Measurements from ENCODE around the gene LRP11. TPM values are rescaled to one million over a fixed set of nuclear protein-coding genes. Genes with fewer than 3 reads are reported as not detected.
"Not testable (repeated sequence)": the region's sequence is repeated elsewhere in the genome, so short reads cannot be mapped to it uniquely, and the experiment has no call there.

The LRP11 gene
- polyA plus RNA-seq, 2 donors: 20.8 to 25.6 TPM

DNA sequence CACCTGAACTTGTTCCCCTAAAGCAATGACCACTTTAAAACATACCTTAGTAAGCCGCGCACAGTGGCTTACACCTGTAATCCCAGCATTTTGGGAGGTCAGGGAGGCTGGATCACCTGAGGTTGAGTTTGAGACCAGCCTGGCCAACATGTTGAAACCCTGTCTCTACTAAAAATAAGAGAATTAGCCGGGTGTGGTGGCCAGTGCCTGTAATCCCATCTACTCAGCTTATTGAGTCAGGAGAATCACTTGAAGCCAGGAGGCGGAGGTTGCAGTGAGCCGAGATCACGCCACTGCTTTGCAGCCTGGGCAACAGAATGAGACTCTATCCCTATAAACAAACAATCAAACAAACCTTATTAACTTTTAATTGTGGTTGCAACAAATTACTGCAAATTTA is 35.3 kb upstream of the LRP11 start:
- WGBS, 2 donors: 60 to 75% methylated on average over 6 of the region's 6 CpGs
- H3K4me3 ChIP-seq (ENCODE audit: low read depth in 1 of 2, low read length in 2 of 2): no peak overlapping the region
- H3K27me3 ChIP-seq (ENCODE audit: control insufficient read depth in 1 of 2, insufficient read depth in 2 of 2, low read length in 2 of 2): no peaks in the 10 kb centered on the region
- H3K27ac ChIP-seq (ENCODE audit: low read depth in 2 of 2, low read length in 1 of 2): peak overlapping the region; percentile 93 to 96
- H3K9me3 ChIP-seq (ENCODE audit: control insufficient read depth in 2 of 2, insufficient read depth in 1 of 2, low read depth in 1 of 2, low read length in 1 of 2): no peaks in the 10 kb centered on the region
- H3K36me3 ChIP-seq (ENCODE audit: control insufficient read depth in 2 of 2, insufficient read depth in 2 of 2, low read length in 1 of 2): no peaks in the 10 kb centered on the region
- peaks cover 16 to 35% of the 10 kb centered on the region in 2 donors for H3K4me1 ChIP-seq (ENCODE audit: control insufficient read depth in 2 of 2, insufficient read depth in 2 of 2, low read length in 1 of 2)

DNA sequence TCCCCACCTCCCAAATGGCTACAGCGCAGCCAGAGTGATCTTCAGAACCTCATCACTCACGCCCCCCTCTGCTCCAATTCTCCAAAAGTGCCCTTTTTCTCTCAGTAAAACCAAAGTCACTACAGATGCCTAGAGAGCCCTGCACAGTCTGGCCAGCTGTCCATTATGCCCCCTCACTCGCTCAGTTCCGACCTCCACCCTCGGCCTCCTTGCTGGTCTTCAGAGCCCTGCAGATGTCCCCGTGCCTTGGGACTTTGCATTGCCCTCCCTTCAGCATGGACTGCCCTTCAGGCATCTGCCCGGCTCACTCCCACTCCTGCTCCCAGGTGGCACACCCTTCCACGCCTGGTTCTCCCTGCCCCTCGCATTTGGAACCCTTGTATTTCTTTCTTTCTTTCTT is 34.8 kb upstream of the LRP11 start:
- Histone ChIP-seq H3K4me1 (ENCODE audit: control insufficient read depth in 2 of 2, insufficient read depth in 2 of 2, low read length in 1 of 2) (peaks cover 16 to 35% of the 10 kb centered on the region in 2 donors), H3K9me3 (ENCODE audit: control insufficient read depth in 2 of 2, insufficient read depth in 1 of 2, low read depth in 1 of 2, low read length in 1 of 2) (no peaks in the 10 kb centered on the region), H3K27ac (ENCODE audit: low read depth in 2 of 2, low read length in 1 of 2) (peak overlapping the region; percentile 84 to 85), H3K36me3 (ENCODE audit: control insufficient read depth in 2 of 2, insufficient read depth in 2 of 2, low read length in 1 of 2) (no peaks in the 10 kb centered on the region), H3K27me3 (ENCODE audit: control insufficient read depth in 1 of 2, insufficient read depth in 2 of 2, low read length in 2 of 2) (no peaks in the 10 kb centered on the region), H3K4me3 (ENCODE audit: low read depth in 1 of 2, low read length in 2 of 2) (no peak overlapping the region)
- 88 to 91% methylated on average over 9 of the region's 9 CpGs for WGBS, 2 donors

DNA sequence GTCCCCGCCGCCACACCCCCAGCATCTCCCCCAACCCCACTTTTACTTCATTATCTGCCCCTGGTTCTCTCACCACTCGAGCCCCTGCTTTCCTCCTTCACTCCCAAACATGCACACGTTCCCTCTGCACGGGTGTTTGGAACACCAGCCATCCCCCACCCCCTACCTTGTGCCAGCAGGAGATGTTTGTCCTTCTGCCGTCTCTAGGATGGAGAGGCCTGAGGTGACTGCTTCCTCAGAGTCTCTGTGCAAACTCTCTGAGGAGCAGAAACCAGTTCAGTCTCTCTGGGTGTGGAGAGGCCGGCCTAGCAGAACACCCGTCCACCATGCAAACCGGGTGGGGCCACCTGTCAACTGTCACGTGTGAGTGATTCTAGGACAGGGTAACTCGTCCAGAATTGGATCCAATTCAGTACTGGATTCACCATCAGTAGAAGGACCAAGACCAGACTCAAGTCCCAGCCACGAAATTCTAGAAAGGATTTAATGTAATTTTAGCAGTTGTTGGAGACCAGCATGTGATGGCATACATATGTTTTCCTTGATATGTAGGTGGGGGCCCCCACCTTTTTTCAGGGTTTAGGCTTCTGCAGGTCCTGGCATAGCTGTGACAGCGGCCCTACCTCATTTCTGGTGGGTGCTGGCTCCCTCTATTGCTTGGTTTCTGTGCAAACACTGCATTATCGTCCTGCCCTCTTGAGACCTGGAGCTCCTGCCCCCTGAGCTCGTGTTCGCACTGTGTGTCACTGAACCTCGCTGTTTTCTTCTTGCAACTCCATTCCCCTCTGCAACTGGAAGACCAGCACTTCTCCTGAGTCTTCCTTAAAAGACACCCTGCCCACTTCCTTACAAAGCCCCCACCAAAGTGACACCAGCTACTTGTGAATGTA is 33.9 kb upstream of the LRP11 start, which contains the start of gene RAET1E:
TSS of gene RAET1E (minus strand) at position 259 of the 890 bp plus-strand sequence. CDS start 7,212 bp downstream, outside the sequence.
- Histone ChIP-seq H3K9me3 (ENCODE audit: control insufficient read depth in 2 of 2, insufficient read depth in 1 of 2, low read depth in 1 of 2, low read length in 1 of 2) (no peaks in the 10 kb centered on the region), H3K36me3 (ENCODE audit: control insufficient read depth in 2 of 2, insufficient read depth in 2 of 2, low read length in 1 of 2) (no peaks in the 10 kb centered on the region), H3K4me3 (ENCODE audit: low read depth in 1 of 2, low read length in 2 of 2) (peak within 1 kb of the TSS; percentile 27 to 51), H3K27ac (ENCODE audit: low read depth in 2 of 2, low read length in 1 of 2) (peak within 1 kb of the TSS; percentile 92 to 95), H3K4me1 (ENCODE audit: control insufficient read depth in 2 of 2, insufficient read depth in 2 of 2, low read length in 1 of 2) (peaks cover 16 to 35% of the 10 kb centered on the region in 2 donors), H3K27me3 (ENCODE audit: control insufficient read depth in 1 of 2, insufficient read depth in 2 of 2, low read length in 2 of 2) (no peaks in the 10 kb centered on the region)
- WGBS, 2 donors: 64 to 70% methylated on average over 17 of the region's 17 CpGs

DNA sequence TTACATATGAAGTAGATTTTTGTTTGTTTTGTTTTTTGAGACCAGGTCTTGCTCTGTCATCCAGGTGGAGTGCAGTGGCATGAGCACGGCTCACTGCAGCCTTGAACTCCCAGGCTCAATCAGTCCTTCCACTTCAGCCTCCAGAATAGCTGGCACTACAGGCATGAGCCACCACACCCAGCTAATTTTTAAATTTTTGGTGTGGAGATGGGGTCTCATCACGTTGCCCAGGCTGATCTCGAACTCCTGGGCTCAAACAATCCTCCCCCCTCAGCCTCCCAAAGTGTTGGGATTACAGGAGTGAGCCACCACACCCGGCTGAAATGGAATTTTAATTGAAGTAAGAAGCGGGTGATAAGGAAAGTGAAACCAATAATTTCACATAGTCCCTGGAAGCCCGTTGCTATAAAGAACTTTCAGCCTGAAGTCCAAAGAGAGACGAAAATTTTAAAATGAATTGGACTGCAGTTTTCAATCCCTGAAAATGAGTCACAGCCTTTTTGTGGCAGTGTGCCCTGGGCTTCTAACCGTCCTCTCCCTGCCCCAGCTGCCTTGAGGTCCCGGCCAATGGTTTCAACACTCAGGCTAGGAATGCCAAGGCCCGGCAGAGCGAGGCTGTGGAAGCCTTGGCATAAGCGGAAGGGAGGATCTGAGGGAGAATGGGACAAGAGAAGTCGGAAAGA is 33.0 kb upstream of the LRP11 start:
- Histone ChIP-seq H3K4me3 (ENCODE audit: low read depth in 1 of 2, low read length in 2 of 2) (peak overlapping the region; percentile 27 to 51), H3K27me3 (ENCODE audit: control insufficient read depth in 1 of 2, insufficient read depth in 2 of 2, low read length in 2 of 2) (no peaks in the 10 kb centered on the region), H3K27ac (ENCODE audit: low read depth in 2 of 2, low read length in 1 of 2) (peak overlapping the region; percentile 92 to 95), H3K4me1 (ENCODE audit: control insufficient read depth in 2 of 2, insufficient read depth in 2 of 2, low read length in 1 of 2) (peaks cover 16 to 35% of the 10 kb centered on the region in 2 donors), H3K9me3 (ENCODE audit: control insufficient read depth in 2 of 2, insufficient read depth in 1 of 2, low read depth in 1 of 2, low read length in 1 of 2) (no peaks in the 10 kb centered on the region), H3K36me3 (ENCODE audit: control insufficient read depth in 2 of 2, insufficient read depth in 2 of 2, low read length in 1 of 2) (no peaks in the 10 kb centered on the region)
- WGBS, 2 donors: 20 to 37% methylated on average over 13 of the region's 13 CpGs

DNA sequence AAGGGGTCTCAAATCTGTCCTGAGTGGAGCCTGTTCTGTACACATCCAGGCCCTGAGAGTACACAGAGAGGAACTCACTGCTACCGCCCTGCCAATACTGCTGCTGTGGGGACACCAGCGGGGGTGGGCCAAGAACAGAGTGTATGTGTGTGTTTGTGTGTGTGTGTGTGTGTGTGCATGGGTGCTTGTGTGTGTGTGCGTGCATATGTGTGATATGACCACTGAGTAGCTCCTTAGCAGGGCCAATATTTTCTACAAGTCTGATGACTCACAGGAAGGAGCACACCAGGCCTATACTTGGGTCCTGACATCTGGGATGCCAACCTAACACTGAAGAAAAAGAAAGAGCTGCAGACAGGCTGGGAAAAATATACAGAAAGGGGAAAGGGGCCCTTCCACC is 32.3 kb upstream of the LRP11 start:
- Histone ChIP-seq H3K27me3 (ENCODE audit: control insufficient read depth in 1 of 2, insufficient read depth in 2 of 2, low read length in 2 of 2) (no peaks in the 10 kb centered on the region), H3K36me3 (ENCODE audit: control insufficient read depth in 2 of 2, insufficient read depth in 2 of 2, low read length in 1 of 2) (no peaks in the 10 kb centered on the region), H3K9me3 (ENCODE audit: control insufficient read depth in 2 of 2, insufficient read depth in 1 of 2, low read depth in 1 of 2, low read length in 1 of 2) (no peaks in the 10 kb centered on the region), H3K27ac (ENCODE audit: low read depth in 2 of 2, low read length in 1 of 2) (peak overlapping the region; percentile 92 to 95), H3K4me3 (ENCODE audit: low read depth in 1 of 2, low read length in 2 of 2) (peak overlapping the region in 1 of 2 donors; percentile 51), H3K4me1 (ENCODE audit: control insufficient read depth in 2 of 2, insufficient read depth in 2 of 2, low read length in 1 of 2) (peaks cover 16 to 35% of the 10 kb centered on the region in 2 donors)
- 85 to 89% methylated on average over 3 of the region's 3 CpGs for WGBS, 2 donors

DNA sequence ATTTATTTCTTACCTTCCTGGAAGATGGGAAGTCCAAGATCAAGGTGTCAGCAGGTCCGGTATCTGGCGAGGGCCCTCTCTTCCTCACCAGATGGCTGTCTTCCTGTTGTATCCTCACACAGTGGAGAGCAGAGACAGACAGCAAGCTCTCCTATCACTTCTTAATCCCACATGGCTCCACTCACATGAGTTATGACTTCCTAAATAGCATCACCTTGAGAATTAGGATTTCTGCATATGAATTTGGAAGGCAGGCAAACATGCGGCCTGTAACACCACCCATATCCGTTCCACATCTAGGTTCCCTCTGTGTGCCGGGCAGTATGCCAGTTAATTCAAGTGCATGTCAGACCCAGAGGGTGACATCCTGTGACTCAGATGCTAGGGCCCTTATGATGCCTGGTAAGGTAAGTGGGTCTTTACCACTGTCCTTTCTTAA is 31.7 kb upstream of the LRP11 start:
- no peaks in the 10 kb centered on the region for H3K36me3 ChIP-seq (ENCODE audit: control insufficient read depth in 2 of 2, insufficient read depth in 2 of 2, low read length in 1 of 2)
- H3K27ac ChIP-seq (ENCODE audit: low read depth in 2 of 2, low read length in 1 of 2): peak overlapping the region; percentile 92 to 95
- WGBS, 2 donors: 42 to 47% methylated on average over 5 of the region's 5 CpGs
- peaks cover 16 to 32% of the 10 kb centered on the region in 2 donors for H3K4me1 ChIP-seq (ENCODE audit: control insufficient read depth in 2 of 2, insufficient read depth in 2 of 2, low read length in 1 of 2)
- no peaks in the 10 kb centered on the region for H3K9me3 ChIP-seq (ENCODE audit: control insufficient read depth in 2 of 2, insufficient read depth in 1 of 2, low read depth in 1 of 2, low read length in 1 of 2)
- H3K4me3 ChIP-seq (ENCODE audit: low read depth in 1 of 2, low read length in 2 of 2): peak overlapping the region in 1 of 2 donors; percentile 8
- H3K27me3 ChIP-seq (ENCODE audit: control insufficient read depth in 1 of 2, insufficient read depth in 2 of 2, low read length in 2 of 2): no peaks in the 10 kb centered on the region

DNA sequence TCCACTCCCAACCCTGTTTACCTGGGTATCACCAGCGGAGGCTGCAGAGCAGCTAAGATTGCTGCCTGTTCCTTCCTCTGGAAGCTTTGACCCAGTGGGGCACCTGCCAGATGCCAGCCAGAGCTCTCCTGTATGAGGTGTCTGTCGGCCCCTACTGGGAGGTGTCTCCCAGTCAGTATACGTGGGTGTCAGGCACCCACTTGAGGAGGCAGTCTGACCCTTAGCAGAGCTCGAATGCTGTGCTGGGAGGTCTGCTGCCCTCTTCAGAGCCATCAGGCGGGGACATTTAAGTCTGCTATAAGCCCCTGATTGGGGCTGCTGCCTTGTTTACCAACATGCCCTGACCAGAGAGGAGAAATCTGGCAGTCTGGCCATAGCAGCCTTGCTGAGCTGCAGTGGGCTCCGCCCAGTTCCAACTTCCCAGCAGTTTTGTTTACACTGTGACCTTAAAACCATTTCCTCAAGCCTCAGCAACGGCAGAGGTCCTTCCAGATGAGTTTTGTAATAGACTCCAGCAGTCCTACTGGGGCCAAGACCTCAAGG is 31.0 kb upstream of the LRP11 start:
- peaks cover 16 to 34% of the 10 kb centered on the region in 2 donors for H3K4me1 ChIP-seq (ENCODE audit: control insufficient read depth in 2 of 2, insufficient read depth in 2 of 2, low read length in 1 of 2)

DNA sequence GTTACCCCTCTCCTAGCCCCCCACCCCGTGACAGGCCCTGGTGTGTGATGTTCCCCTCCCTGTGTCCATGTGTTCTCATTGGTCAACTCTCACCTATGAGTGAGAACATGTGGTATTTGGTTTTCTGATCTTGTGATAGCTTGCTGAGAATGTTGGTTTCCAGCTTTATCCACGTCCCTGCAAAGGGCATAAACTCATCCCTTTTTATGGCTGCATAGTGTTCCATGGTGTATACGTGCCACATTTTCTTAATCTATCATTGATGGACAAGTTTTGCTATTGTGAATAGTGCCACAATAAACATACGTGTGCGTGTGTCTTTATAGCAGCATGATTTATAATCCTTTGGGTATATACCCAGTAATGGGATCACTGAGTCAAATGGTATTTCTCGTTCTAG is 27.7 kb upstream of the LRP11 start:
- H3K36me3 ChIP-seq (ENCODE audit: control insufficient read depth in 2 of 2, insufficient read depth in 2 of 2, low read length in 1 of 2); H3K27me3 ChIP-seq (ENCODE audit: control insufficient read depth in 1 of 2, insufficient read depth in 2 of 2, low read length in 2 of 2); H3K27ac ChIP-seq (ENCODE audit: low read depth in 2 of 2, low read length in 1 of 2); H3K9me3 ChIP-seq (ENCODE audit: control insufficient read depth in 2 of 2, insufficient read depth in 1 of 2, low read depth in 1 of 2, low read length in 1 of 2); H3K4me3 ChIP-seq (ENCODE audit: low read depth in 1 of 2, low read length in 2 of 2): not testable (repeated sequence)
- H3K4me1 ChIP-seq (ENCODE audit: control insufficient read depth in 2 of 2, insufficient read depth in 2 of 2, low read length in 1 of 2): peaks cover 5 to 31% of the 10 kb centered on the region in 2 donors
- 77 to 87% methylated on average over 6 of the region's 6 CpGs for WGBS, 2 donors

More for the DNA sequence above, 31.0 kb upstream of the LRP11 start:
- H3K9me3 ChIP-seq (ENCODE audit: control insufficient read depth in 2 of 2, insufficient read depth in 1 of 2, low read depth in 1 of 2, low read length in 1 of 2): no peaks in the 10 kb centered on the region
- H3K36me3 ChIP-seq (ENCODE audit: control insufficient read depth in 2 of 2, insufficient read depth in 2 of 2, low read length in 1 of 2): no peaks in the 10 kb centered on the region
- 32 to 38% methylated on average over 7 of the region's 7 CpGs for WGBS, 2 donors
- no peak overlapping the region for H3K4me3 ChIP-seq (ENCODE audit: low read depth in 1 of 2, low read length in 2 of 2)
- peak overlapping the region; percentile 92 to 95 for H3K27ac ChIP-seq (ENCODE audit: low read depth in 2 of 2, low read length in 1 of 2)
- no peaks in the 10 kb centered on the region for H3K27me3 ChIP-seq (ENCODE audit: control insufficient read depth in 1 of 2, insufficient read depth in 2 of 2, low read length in 2 of 2)

DNA sequence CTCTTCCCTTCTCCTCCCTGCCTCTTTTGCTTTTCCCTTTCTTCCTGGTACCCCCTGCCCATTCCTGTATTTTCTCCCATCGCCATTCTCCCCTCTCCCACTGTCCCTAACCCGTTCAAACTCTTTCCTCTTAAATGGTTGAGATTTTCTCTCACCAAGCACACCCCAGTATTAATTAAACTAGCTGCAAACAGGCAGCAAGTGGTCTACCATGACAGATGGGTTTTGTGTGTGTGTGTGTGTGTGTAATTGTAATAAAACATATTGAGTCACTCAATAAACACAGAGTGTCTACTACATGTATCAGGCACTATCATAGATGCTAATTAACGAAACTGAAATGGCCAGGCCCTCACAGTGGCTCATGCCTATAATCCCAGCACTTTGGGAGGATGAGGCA is 27.1 kb upstream of the LRP11 start:
- peak overlapping the region; percentile 6 to 62 for H3K27ac ChIP-seq (ENCODE audit: low read depth in 2 of 2, low read length in 1 of 2)
- WGBS, 2 donors: 70 to 87% methylated on average over 3 of the region's 3 CpGs

More for the DNA sequence above, 27.1 kb upstream of the LRP11 start:
- H3K9me3 ChIP-seq (ENCODE audit: control insufficient read depth in 2 of 2, insufficient read depth in 1 of 2, low read depth in 1 of 2, low read length in 1 of 2): no peaks in the 10 kb centered on the region
- no peak overlapping the region for H3K4me3 ChIP-seq (ENCODE audit: low read depth in 1 of 2, low read length in 2 of 2)
- H3K27me3 ChIP-seq (ENCODE audit: control insufficient read depth in 1 of 2, insufficient read depth in 2 of 2, low read length in 2 of 2): no peaks in the 10 kb centered on the region
- peaks cover 3 to 25% of the 10 kb centered on the region in 2 donors for H3K4me1 ChIP-seq (ENCODE audit: control insufficient read depth in 2 of 2, insufficient read depth in 2 of 2, low read length in 1 of 2)
- no peaks in the 10 kb centered on the region for H3K36me3 ChIP-seq (ENCODE audit: control insufficient read depth in 2 of 2, insufficient read depth in 2 of 2, low read length in 1 of 2)

All from esophagus (tissue), 2 donors.